A172 (cell line): ENCODE measurements around the gene AP2B1. TPM values are rescaled to one million over a fixed set of nuclear protein-coding genes. Genes with fewer than 3 reads are reported as not detected.

Source experiments
- DNase-seq: peaks from one replicate; pipeline ENCODE4 v3.0.0-alpha.2; 2015; ENCODE audit warnings: low spot score
- total RNA-seq: library from RNA; depleted of rRNA; stranded (reverse); fragments of >200 nt; shearing (Covaris generic); gene quantifications from 2 replicates; pipeline ENCODE4 v1.2.3, GENCODE V29; 2014; rRNA removed

AP2B1 gene
- total RNA-seq, 1 experiment from 2014 or later = 96.1 TPM

GRCh38 chr17:35769895-35770486 lies 182.9 kb downstream of the AP2B1 start:
- no peak for DNase-seq

- DNase-seq = no peak
Measured at GRCh38 chr17:35773129-35773528, 186.0 kb downstream of the AP2B1 start.

- no peak for DNase-seq
Measured at GRCh38 chr17:35773679-35774425, 186.7 kb downstream of the AP2B1 start.

GRCh38 chr17:35774499-35774898 lies 187.4 kb downstream of the AP2B1 start:
- DNase-seq = no peak

- no peak for DNase-seq
Measured at GRCh38 chr17:35775039-35775438, 187.9 kb downstream of the AP2B1 start.

- no peak for DNase-seq
Measured at GRCh38 chr17:35775583-35775982, 188.5 kb downstream of the AP2B1 start.

Other genes with a start within 250 kb of the AP2B1 start
- 37.2 and 54.4 TPM in 2 replicates for gene SLFN11, start 213.7 kb upstream of the AP2B1 start, total RNA-seq
- gene SLFN12, start 154.8 kb upstream of the AP2B1 start, total RNA-seq = 37.4 and 47.9 TPM in 2 replicates
- gene SLFN13, start 138.6 kb upstream of the AP2B1 start, total RNA-seq = 0.52 and 0.84 TPM in 2 replicates
- not detected in 2 replicates for gene SLFN12L, start 49.6 kb upstream of the AP2B1 start, total RNA-seq
- gene SLFN14, start 26.5 kb upstream of the AP2B1 start, total RNA-seq = not detected in 2 replicates
- gene PEX12, start 8.8 kb upstream of the AP2B1 start, total RNA-seq = 11.5 and 13.0 TPM in 2 replicates
- gene RASL10B, start 144.3 kb downstream of the AP2B1 start, total RNA-seq = 0.69 and 0.98 TPM in 2 replicates
- not detected in 2 replicates for gene GAS2L2, start 165.9 kb downstream of the AP2B1 start, total RNA-seq
- gene C17orf50, start 173.6 kb downstream of the AP2B1 start, total RNA-seq = not detected in 2 replicates
- gene MMP28, start 208.3 kb downstream of the AP2B1 start, total RNA-seq = 0.57 and 1.6 TPM in 2 replicates
- gene TAF15, start 222.2 kb downstream of the AP2B1 start, total RNA-seq = 20.3 and 31.1 TPM in 2 replicates